Activated T-helper 9 cell treated with anti-CD3 and anti-CD28 coated beads, Interleukin-2, amount 50 U/mL, for 16 hours (primary cell): ENCODE measurements around the gene MARCHF5.
"Not testable (repeated sequence)": the region's sequence is repeated elsewhere in the genome, so short reads cannot be mapped to it uniquely, and the experiment has no call there.

ENCODE experiments used
- DNase-seq: peaks from one replicate; pipeline ENCODE4 v3.0.0-alpha.2; 2020; ENCODE audit warnings: low read depth

Gene MARCHF5

DNA sequence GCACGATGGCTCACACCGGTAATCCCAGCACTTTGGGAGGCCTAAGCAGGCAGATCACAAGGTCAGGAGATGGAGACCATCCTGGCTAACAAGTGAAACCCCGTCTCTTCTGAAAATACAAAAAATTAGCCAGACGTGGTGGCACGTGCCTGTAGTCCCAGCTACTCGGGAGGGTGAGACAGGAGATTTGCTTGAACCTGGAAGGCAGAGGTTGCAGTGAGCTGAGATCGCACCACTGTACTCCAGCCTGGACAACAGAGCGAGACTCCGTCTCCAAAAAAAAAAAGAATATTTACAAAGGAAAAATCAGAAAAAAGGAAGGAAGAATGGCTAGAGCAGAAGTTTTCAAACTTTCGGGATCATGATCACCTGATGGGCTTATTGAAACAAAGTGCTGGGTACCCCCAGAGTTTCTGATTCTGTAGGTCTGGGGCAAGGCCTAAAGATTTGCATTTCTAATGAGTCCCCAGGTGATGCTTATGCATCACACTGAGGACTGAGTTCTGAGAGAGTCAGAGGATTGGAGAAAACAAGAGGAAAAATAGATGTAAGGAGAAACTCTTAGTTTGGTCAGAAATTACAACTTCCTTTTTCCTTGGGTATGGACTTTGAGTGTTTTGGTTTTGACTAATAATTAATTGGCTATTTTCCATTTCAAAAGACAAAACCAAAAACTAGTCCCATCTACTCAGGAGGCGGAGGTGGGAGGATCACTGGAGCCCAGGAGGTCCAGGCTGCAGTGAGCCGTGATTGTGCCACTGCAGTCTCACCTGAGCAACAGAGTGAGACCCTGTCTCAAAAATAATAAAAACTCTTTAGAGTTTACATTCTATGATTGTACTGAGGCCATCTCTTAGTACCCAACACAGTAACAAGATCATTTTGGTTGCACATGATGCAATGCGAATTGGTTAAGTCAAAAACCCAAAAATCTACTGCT, 14.4 kb downstream of the MARCHF5 start:
- no peak for DNase-seq

DNA sequence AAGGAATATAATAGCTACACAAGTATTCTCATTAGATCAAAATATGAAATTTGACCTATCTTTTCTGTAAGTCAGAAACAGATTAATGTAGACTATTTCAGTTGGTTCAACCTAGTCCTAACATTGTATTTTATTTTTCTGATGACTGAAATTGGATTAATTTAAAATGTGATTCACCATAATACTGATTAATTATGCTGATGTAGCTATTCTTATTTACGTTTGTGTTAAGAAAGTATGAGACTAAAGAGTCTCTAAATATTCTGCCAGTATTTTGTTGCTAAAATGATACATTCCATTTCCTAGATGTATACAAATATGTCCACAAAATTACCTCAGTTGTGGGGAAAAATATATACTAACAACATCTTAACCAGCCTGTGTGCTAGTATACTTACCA, 18.3 kb downstream of the MARCHF5 start:
- DNase-seq, result no peak

DNA sequence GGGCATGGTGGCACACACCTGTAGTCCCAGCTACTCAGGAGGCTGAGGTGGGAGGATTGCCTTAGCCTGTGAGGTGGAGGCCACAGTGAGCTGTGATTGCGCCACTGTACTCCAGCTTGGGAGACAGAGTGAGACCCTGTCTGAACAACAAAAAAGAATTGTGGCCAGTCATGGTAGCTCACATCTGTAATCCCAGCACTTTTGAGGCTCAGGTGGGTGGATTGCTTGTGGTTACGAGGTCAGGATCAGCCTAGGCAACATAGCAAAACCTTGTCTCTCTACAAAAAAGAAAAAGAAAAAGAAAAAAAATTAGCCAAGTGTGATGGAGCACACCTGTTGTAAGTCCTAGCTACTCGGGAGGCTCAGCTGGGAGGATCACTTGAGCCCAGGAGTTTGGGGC, 22.8 kb downstream of the MARCHF5 start:
- no peak for DNase-seq

DNA sequence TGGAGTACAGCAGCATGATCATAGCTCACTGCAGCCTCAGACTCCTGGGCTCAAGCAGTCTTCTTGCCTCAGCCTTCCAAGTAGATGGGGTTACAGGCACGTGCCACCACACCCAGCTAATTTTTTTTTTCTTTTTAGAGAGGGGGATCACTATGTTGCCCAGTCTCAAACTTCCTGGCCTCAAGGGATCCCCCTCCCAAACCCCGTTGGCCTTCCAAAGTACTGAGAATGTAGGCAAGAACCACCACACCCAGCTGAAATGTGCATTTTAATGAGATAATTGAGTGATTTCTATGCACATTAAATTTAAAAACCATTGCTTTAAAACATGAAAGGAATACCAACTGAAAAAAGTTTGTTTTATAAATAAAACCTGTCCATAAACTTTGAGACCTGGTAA, 25.6 kb downstream of the MARCHF5 start:
- no peak for DNase-seq

DNA sequence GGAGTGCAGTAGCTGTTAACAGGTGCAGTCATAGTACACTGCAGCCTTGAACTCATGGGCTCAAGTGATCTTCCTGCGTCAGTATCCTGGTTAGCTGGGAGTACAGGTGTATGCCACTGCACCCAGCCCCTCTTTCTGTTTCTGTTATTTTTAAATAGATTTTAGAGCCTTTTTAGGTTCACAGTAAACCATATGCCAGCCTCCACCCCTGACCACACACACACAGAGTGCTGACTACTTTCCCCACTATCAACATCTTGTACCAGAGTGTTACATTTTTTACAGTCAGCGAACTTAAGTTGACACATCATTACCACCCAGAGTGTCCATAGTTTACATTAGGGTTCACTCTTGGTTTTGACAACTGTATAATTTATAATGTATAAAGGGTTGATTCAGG, 32.1 kb downstream of the MARCHF5 start:
- DNase-seq, result no peak

DNA sequence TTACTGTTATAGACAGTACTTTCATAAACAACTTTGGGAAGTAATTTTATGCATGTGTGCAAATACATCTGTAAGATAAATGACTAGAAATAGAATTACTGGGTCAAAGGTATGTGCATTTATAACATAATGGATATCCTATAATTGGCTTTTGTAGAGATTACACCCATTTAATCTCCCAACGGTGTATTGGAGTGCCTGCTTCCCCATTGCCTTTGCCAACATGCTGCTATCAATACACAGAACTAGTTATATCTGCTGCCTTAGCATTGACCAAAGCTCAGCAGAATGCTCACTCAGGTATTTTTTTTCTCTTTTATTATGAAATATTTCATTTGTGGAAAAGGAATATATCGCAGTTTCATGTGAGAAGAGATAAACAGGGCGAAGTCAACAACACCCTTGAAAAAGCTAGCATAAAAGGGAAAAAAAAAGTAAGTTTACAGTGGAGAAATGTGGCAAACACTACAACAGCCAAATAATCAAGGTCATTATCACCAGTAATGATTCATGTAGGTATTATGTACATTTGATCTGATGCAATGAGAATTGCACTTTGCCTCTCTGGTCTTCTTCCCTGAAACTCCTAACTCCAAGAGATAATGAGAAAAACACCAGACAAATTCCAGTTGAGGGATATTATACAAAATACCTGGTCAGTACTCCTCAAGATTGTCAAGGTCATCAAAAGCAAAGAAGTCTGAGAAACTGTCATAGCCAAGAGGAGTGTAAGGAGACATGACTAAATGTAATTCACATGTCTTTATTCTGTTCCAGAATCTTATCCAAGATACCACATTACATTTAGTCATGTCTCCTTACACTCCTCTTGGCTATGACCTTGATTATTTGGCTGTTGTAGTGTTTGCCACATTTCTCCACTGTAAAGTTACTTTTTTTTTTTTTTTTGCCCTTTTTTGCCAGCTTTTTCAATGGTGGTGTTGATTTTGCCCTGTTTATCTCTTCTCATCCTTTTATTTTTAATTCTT, 36.8 kb downstream of the MARCHF5 start:
- no peak for DNase-seq

DNA sequence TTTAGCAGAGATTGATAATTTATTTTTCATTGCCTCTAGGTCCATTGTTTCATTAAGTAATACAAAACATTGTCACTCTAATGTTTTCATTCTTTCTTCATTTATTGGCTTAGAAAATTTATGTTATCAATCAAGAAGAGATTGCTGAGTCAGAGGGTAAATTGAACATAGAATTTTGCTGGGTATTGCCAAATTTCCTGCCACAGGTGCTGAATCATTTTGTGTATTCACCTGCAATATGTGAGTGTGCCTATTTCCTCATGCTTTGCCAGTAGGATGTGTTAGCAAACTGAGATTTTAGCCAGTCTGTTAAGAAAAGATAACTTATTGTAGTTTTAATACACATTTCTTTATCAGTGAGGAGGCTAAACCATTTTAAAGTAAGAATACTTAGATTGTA, 38.0 kb downstream of the MARCHF5 start:
- DNase-seq, result no peak

DNA sequence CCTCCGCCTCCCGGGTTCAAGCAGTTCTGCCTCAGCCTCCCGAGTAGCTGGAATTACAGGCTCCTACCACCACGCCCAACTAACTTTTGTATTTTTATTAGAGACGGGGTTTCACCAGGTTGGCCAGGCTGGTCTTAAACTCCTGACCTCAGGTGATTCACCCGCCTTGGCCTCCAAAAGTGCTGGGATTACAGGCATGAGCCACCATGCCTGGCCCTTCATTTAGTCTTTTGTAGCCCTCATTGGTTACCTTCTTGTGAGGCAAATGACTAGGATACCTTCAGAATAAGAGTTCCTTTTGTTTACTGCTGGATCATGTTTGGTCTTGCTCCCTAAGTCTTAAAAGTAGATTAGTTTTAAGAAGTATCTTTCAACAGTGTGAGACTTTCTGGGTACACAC, 39.0 kb downstream of the MARCHF5 start:
- DNase-seq, result not testable (repeated sequence)

DNA sequence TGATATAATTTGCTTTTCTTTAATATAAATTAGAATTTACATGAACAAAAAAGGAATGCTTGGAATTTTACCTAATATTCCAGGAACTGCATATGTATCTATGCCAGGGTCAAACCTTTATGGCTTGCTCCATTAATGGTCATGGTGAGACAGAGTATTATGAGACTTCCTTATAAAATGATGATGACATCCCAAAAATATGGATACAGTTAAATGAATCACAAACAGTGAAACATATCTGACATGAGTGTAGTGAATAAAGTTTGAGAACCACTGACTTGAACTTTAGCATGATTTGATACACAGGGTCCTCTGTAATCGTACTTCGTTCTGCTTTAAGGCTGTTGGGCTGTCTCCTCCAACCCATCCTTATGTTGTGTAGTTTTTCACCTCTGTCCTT, 51.8 kb downstream of the MARCHF5 start:
- DNase-seq, result no peak

DNA sequence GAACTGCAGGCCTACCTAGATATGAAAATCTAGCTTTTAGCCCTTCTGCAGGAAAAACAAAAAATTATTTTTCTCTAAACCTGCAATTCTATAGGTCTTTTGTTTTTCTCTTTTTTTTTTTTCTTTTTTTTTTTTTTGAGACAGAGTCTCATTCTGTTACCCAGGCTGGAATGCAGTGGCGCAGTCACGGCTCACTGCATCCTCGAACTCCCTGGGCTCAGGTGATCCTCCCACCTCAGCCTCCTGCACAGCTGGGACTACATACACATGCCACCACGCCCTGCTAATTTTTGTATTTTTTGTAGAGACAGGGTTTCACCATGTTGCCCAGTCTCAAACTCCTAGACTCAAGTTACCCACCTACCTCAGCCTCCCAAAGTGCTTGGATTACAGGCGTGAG, 54.6 kb downstream of the MARCHF5 start:
- not testable (repeated sequence) for DNase-seq

DNA sequence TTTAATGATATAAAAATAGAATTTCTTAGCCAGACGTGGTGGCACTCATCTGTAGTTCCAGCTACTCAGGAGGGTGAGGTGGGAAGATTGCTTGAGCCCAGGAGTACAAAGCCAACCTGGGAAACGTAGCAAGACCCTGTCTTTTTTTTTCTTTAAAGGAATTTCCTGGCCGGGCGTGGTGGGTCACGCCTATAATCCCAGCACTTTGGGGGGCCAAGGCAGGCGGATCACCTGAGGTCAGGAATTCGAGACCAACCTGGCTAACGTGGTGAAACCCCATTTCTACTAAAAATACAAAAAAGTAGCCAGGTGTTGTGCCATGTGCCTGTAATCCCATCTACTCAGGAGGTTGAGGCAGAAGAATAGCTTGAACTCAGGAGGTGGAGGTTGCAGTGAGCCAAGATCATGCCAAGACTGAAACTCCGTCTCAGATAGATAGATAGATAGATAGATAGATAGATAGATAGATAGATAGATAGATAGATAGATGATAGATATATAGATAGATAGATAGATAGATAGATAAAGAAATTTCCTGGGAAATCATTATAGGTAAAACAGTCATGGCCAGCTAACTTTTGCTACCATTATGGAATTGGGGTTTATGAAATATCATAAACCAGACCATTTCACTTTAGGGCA, 56.2 kb downstream of the MARCHF5 start:
- DNase-seq, result not testable (repeated sequence)

DNA sequence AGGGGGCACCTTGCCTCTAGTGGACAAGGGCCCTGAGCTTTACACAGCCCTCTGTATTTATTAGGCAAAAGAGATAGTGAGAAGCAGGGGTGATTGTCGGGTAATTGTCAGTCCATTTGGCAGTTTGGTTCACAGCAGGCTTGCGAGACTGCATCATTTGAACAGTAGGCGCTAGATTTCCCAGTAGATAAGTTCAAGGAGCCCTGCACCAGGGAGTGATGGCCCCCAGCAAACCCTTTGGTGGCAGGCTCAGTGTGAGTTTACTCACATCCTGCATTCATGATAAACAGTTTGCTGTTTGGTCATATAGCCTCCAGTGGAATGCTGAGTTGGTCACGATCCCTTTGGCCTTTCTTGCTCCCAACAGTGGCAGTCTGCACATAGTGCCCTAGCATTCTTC, 59.4 kb downstream of the MARCHF5 start:
- DNase-seq, result no peak

DNA sequence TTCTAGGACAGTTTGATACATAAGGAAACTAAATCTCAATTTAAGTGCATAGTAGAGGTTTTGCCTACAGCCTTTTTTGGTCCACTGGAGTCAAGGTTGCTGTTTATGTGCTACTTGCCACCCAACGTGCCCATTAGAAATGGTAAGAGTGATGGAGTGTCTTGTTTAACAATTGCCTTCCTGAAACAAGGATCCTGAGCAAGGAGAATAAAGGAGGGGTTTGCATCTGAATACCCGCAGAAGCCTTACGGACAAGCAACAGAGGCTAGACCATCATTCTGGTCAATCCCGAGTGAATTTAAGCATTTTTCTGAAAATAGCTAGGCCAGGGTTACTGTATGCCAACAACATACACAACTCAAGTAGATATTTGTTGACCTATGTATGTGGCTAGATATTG, 63.6 kb downstream of the MARCHF5 start:
- no peak for DNase-seq

DNA sequence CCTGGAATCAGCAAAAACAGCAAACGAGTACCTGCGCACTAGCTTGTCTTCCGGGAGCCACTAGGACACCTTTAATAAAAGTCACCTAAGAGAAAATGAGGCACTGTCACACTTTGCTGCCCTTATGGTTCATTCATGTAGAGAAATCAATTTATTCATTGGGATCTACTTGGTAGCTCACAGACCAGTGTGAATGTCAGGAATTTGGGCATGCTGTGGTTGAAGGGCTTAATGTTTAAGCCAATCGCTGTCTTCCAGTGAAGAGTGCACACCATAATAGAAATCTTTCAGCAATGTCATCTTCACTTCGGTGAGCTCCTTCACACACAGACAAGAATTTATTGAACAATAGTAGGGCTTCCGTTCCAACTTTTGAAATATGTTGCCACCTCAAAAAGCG, 65.1 kb downstream of the MARCHF5 start:
- DNase-seq, result no peak

DNA sequence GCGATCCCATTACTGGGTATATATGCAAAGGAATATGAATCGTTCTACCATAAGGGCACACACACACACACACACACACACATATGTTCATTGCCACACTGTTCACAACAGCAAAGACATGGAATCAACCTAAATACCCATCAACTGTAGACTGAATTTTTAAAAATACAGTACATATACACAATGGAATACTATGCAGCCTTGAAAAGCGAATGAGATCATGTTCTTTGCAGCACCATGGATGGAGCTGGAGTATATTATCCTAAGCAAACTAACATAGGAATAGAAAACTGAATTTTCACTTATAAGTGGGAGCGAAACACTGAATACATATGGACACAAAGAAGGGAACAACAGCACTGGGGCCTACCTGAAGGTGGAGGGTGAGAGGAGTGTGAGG, 72.5 kb downstream of the MARCHF5 start:
- DNase-seq, result no peak

DNA sequence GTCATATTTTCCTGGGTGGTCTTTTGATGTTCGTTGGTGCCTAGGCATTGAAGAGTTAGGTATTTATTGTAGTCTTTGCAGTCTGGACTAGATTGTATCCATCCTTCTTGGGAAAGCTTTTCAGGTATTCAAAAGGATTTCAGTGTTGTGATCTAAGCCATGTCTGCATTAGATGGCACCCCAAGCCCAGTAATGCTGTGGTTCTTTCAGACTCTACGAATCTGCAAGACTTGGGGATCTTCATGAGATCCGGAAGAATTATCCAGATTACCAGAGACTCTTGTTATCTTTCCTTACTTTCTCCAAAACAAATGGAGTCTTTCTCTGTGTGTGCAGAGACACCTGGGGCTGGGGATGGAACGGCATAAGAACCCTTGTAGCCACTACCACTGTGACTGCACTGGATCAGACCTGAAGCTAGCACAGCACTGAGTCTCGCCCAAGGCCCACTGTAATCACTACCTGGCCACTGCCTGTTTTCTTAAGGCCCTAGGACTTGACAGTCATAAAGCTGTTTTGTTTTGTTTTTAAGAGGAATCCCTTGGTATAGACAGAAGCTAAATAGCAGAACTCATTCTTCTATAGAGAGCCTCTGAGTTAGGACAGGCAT, 75.5 kb downstream of the MARCHF5 start:
- no peak for DNase-seq

DNA sequence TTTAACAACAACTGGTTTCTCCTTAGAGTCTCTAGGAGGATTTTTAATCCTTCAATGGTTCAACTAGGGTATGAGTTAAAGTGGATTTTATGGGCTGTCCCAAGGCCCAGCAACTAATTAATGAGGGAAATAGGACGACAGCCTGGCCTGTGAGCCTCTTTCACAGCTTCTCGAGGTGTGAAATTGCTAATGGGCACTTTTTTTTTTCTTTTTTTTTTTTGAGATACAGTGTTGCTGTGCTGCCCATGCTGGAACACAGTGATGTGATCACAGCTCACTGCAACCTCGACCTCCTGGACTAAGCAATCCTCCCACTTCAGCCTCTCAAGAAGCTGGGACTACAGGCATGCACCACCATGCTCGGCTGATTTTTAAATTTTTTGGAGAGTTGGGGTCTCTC, 87.0 kb downstream of the MARCHF5 start:
- DNase-seq, result no peak

DNA sequence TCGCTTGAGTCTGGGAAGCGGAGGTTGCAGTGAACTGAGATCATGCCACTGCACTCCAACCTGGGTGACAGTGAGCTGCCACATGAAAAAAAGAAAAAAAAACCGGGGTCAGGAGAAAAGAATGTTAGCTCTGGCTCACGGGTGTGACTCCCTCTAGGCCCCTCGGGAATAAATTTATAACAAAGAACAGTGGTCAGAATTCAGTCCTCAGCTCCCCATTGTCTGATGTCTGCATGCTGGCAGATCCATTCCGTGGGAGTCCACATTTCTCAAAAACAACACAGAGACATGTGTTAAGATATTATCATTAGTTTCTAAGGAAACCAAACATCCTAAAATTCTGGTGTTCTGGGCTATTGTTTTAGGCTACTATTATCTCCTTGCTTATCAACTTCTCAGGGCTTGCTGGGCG, 90.6 kb downstream of the MARCHF5 start:
- DNase-seq, result no peak

DNA sequence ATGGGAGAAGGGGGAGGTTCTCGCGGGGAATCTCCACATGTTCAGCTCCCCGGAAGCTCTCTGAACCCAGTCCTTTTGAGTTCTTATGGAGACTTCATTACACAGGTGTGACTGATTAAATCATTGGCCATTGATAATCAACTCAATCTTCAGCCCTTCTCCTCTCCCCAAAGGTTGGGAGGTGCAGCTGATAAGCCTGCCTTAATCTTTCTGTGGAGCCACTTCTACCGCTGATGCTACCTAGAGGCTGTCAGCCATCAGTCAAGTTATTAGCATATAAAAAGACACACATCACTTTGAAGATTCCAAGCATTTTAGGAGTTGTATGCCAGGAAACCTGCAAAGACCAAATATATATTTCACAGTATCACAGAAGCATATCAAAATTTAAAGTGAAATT, 91.7 kb downstream of the MARCHF5 start:
- no peak for DNase-seq

DNA sequence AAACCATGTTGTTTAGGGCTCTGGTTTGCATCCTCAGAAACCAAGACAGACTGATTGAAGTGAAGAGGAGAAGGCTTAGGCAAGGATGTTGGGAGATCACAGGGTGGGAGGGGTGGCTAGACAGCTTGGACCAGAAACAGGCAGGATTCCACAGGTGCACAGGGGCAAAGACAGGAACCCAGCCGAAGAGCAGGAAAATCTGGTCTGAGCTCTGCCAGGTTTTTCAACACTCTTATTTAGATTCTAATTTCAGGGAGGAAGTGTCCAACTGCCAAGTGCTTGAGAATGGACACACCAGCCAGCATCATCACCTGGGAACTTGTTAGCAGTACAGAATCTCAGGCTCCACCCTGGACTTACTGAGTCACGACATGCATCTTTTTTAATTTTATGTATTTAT, 93.8 kb downstream of the MARCHF5 start:
- DNase-seq, result no peak

DNA sequence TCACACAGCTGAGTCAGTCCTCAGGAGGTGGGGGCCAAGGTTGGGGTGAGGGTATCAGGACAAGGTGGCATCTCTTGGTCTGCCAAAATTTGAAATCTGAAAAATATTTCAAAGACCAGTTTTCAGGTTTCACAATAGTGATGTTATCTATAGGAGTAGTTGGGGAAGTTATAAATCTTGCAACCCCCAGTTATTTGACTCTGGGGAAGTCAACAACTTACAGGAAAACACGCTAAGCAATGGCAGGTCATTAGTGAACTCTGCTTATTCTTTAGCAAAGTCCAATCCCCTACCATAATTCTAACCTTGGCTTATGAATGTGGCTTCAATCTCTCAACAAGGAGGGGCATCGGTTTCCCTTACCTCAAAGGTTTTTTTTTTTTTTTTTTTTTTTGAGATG, 94.9 kb downstream of the MARCHF5 start:
- DNase-seq, result no peak
